ENCODE measurements around the gene TRNAU1AP.
"Not testable (repeated sequence)": the region's sequence is repeated elsewhere in the genome, so short reads cannot be mapped to it uniquely, and the experiment has no call there.

The TRNAU1AP gene

GRCh38 chr1:28526886-28527285, 26.0 kb upstream of the TRNAU1AP start:
- TF ChIP-seq, protein P1, sequence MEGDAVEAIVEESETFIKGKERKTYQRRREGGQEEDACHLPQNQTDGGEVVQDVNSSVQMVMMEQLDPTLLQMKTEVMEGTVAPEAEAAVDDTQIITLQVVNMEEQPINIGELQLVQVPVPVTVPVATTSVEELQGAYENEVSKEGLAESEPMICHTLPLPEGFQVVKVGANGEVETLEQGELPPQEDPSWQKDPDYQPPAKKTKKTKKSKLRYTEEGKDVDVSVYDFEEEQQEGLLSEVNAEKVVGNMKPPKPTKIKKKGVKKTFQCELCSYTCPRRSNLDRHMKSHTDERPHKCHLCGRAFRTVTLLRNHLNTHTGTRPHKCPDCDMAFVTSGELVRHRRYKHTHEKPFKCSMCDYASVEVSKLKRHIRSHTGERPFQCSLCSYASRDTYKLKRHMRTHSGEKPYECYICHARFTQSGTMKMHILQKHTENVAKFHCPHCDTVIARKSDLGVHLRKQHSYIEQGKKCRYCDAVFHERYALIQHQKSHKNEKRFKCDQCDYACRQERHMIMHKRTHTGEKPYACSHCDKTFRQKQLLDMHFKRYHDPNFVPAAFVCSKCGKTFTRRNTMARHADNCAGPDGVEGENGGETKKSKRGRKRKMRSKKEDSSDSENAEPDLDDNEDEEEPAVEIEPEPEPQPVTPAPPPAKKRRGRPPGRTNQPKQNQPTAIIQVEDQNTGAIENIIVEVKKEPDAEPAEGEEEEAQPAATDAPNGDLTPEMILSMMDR (IDR thresholded peaks at IDR 0.05; ENCODE audit: low read depth, low read length) = no peak
- DNase-seq (ENCODE audit: extremely low read depth, low read depth) = no peak

DNA sequence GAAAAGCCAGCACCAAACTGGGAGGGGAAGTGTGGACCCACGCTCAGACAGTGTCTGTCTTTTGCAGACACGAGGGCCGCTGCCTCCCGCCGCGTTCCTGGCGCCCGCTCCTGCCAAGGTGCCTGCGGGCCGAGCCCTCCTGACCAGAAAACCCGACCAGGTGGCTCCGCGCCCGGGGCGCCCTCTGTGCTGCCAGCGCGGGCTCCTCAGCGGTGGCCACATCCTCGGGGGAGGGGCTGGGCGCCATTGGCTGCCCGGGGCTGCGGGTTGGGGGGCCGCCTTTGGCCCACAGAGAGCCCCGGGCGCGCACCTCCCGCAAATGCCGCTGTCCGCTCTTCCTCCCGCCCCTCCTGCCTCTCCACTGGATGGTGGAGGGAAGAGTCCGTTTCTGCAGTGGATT, 22.4 kb upstream of the TRNAU1AP start:
- TF ChIP-seq, protein P1 (IDR thresholded peaks at IDR 0.05; ENCODE audit: low read depth, low read length) = no peak
- DNase-seq (ENCODE audit: extremely low read depth, low read depth) = no peak

GRCh38 chr1:28534671-28535070, 18.2 kb upstream of the TRNAU1AP start:
- TF ChIP-seq, protein P1 (IDR thresholded peaks at IDR 0.05; ENCODE audit: low read depth, low read length) = no peak
- no peak for DNase-seq (ENCODE audit: extremely low read depth, low read depth)

GRCh38 chr1:28535180-28535579, 17.7 kb upstream of the TRNAU1AP start:
- DNase-seq (ENCODE audit: extremely low read depth, low read depth) = no peak
- TF ChIP-seq, protein P1 (IDR thresholded peaks at IDR 0.05; ENCODE audit: low read depth, low read length) = no peak

GRCh38 chr1:28537457-28538199, 15.3 kb upstream of the TRNAU1AP start:
- DNase-seq (ENCODE audit: extremely low read depth, low read depth) = no peak
- TF ChIP-seq, protein P1 (IDR thresholded peaks at IDR 0.05; ENCODE audit: low read depth, low read length) = no peak

DNA sequence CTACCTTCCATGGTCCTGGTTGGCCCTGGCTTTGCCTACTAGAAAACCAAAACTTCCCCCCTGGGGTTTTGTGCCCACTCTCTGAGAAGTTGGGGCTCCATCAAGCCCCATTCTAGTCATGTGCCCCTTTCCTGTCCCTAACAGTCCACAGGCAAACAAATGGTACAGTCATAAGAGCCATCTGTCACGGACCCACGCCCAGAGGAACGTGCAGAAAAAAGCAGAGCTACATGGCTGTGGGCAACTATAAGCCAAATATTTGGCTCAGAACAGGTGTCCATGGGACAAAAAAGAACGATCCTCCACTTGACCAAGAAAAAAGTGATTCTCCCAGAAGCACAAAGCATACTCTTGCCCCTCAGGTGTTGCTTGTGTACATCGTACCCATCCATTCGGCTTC, 14.6 kb upstream of the TRNAU1AP start:
- DNase-seq (ENCODE audit: extremely low read depth, low read depth) = no peak
- TF ChIP-seq, protein P1 (IDR thresholded peaks at IDR 0.05; ENCODE audit: low read depth, low read length) = no peak

- no peak for DNase-seq (ENCODE audit: extremely low read depth, low read depth)
- TF ChIP-seq, protein P1 (IDR thresholded peaks at IDR 0.05; ENCODE audit: low read depth, low read length) = peak; percentile 7; the same call in 1 of the 2 replicates
These were observed 12.2 kb upstream of the TRNAU1AP start for GRCh38 chr1:28540651-28541050.

DNA sequence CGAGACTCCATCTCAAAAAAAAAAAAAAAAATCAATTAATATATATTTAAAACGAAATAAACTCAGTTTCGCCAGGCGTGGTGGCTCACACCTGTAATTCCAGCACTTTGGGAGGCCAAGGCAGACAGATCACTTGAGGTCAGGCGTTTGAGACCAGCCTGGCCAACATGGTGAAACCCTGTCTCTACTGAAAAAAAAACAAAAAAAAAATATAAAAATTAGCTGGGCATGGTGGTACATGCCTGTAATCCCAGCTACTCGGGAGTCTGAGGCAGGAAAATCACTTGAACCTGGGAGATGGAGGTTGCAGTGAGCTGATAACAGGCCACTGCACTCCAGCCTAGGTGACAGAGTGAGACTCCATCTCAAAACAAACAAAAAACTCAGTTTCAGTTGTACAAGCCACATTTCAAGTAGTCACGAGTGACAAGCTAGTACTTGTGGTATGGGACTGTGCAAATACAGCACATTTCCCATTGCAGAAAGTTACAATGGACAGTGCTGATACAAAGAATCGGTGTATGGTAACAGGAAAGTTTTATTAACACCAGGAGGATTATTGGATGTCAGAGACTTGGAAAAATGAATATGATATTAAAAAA, 11.4 kb upstream of the TRNAU1AP start:
- DNase-seq (ENCODE audit: extremely low read depth, low read depth) = not testable (repeated sequence)
